Karpas-422 (cell line): Measurements from ENCODE around the gene ATG10. TPM values are rescaled to one million over a fixed set of nuclear protein-coding genes. Genes with fewer than 3 reads are reported as not detected.

ENCODE experiments used
- DNase-seq: peaks from one replicate; pipeline ENCODE4 v3.0.0-alpha.2; 2015
- H2AFZ ChIP-seq: fragments of 200-600 bp; sonication (generic); 2 replicates; pipeline ENCODE4 v1.6.1; 2014; ENCODE audit warnings: antibody characterized with exemption, low read length, mixed read lengths
- H3K27ac ChIP-seq: fragments of 200-600 bp; sonication (generic); 2 replicates; pipeline ENCODE4 v1.5.1; 2014; ENCODE audit warnings: mild to moderate bottlenecking, low read length, moderate library complexity
- H3K27me3 ChIP-seq: fragments of 200-600 bp; sonication (generic); 2 replicates; pipeline ENCODE4 v1.6.1; 2014; ENCODE audit warnings: low read length, mixed read lengths
- H3K36me3 ChIP-seq: fragments of 200-600 bp; sonication (generic); 2 replicates; pipeline ENCODE4 v1.6.1; 2014; ENCODE audit warnings: low read length, mixed read lengths; ENCODE audit not compliant: insufficient read depth
- H3K4me1 ChIP-seq: fragments of 200-600 bp; sonication (generic); 2 replicates; pipeline ENCODE4 v1.6.1; 2014; ENCODE audit warnings: mild to moderate bottlenecking, low read length, mixed read lengths
- H3K4me2 ChIP-seq: fragments of 200-600 bp; sonication (generic); 2 replicates; pipeline ENCODE4 v1.6.1; 2014; ENCODE audit warnings: low read length, low read depth, mild to moderate bottlenecking; ENCODE audit not compliant: poor library complexity, severe bottlenecking
- H3K4me3 ChIP-seq: fragments of 200-600 bp; sonication (generic); 2 replicates; pipeline ENCODE4 v1.5.1; 2014; ENCODE audit warnings: mild to moderate bottlenecking, antibody characterized with exemption, low read length, mixed read lengths
- H3K79me2 ChIP-seq: fragments of 200-600 bp; sonication (generic); 2 replicates; pipeline ENCODE4 v1.6.1; 2014; ENCODE audit warnings: mild to moderate bottlenecking, low read length, mixed read lengths
- H3K9ac ChIP-seq: fragments of 200-600 bp; sonication (generic); 2 replicates; pipeline ENCODE4 v1.6.0; 2014; ENCODE audit warnings: low read length
- H3K9me2 ChIP-seq: fragments of 200-600 bp; sonication (generic), shearing (Covaris generic); replicated peaks from 2 replicates; pipeline ENCODE4 v1.6.0; 2014; ENCODE audit warnings: mild to moderate bottlenecking, low read length, moderate library complexity; ENCODE audit not compliant: insufficient read depth
- H3K9me3 ChIP-seq: fragments of 300-700, 200-600 bp; sonication (generic); 2 replicates; pipeline ENCODE4 v1.6.1; 2014; ENCODE audit warnings: low read length, mixed read lengths
- H4K20me1 ChIP-seq: fragments of 200-600 bp; sonication (generic); 2 replicates; pipeline ENCODE4 v1.6.1; 2014; ENCODE audit warnings: mild to moderate bottlenecking, antibody characterized with exemption, low read length, low read depth; ENCODE audit not compliant: insufficient read depth
- total RNA-seq: library from RNA; depleted of rRNA; stranded (reverse); fragments of >200 nt; shearing (Covaris generic); gene quantifications from 2 replicates; pipeline ENCODE4 v1.2.3, GENCODE V29; 2014; ENCODE audit warnings: low replicate concordance; rRNA removed

Gene ATG10
- total RNA-seq = 15.4 and 16.8 TPM in 2 replicates

DNA sequence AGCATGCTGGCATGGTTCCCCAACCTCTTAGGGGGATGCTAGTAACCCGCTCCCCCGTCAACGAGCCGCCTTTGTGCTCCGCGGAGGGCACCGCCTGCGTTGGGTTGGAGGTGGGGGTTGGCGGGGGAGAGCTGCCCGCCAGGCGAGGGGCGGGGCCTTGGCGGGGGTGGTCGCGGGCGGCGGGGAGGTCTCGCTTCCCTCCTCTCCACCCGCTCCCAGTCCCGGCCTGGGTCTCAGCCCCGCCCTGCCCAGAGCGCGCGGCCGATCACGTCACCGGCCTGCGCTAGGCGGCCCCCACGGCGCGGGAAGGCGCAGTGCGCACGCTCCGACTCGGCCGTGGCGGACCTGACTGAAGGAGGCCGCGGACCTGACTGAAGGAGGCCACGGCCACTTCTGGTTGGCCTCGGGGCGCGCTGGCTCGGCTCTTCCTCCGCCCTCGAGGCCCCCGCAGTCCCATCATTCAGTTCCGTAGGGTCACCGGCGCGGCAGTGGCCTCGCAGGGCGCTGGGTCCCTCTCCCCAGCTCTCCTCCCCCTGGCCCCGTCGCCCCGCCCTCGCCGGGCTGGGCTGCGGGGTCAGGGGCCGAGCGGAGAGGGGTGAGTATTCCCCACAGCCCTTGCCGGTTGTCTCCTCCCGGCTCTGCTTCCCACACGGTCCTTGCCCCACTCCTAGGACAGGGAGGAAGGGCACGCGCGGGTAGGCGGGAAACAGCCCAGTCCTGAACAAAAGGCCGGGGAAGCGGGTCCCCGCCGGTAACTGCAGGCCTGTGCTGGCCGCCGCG lies at the start of gene ATG10:
Gene ATG10, plus strand, starts transcription at position 312 of the 780 bp plus-strand sequence. CDS start 15,548 bp downstream, outside the sequence.
- Histone ChIP-seq H3K4me3 (peak within 1 kb of the TSS; percentile 90), H3K9me2 (no peaks in the 10 kb centered on the region), H3K36me3 (peaks cover 6% of the 10 kb centered on the region)

DNA sequence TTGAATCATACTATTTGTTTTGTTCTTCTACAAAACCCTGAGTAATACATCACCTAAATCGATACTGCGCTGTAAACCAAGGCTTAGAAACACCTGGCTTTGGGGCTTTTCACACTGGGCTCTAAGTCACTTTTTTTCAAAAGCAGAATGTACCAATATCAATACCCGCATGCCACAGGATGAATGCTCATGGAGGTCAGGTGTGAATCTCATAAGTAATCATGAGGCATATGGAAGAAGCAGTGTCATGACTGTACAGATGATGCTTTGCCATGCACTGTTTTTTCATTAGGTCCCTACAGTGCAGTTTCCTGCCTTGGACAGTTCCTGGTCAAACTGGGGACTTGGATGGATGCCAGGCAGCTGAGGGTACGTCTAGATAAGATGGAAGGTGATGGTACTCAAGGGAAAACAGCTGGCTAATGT lies 49.0 kb upstream of the ATG10 start:
- Histone ChIP-seq H3K36me3 (no peaks in the 10 kb centered on the region), H3K9me3 (no peaks in the 10 kb centered on the region), H3K9ac (no peak overlapping the region), H3K27ac (no peak overlapping the region), H3K79me2 (no peaks in the 10 kb centered on the region), H3K9me2 (no peaks in the 10 kb centered on the region), H4K20me1 (no peaks in the 10 kb centered on the region), H3K27me3 (no peaks in the 10 kb centered on the region), H2AFZ (no peak overlapping the region), H3K4me3 (no peak overlapping the region), H3K4me2 (no peak overlapping the region), H3K4me1 (peaks cover 2% of the 10 kb centered on the region; the same call in 1 of the 2 replicates)
- no peak for DNase-seq

More for the DNA sequence above, at the start of gene ATG10:
- H2AFZ ChIP-seq = peak within 1 kb of the TSS; percentile 78; the same call in 1 of the 2 replicates
- peaks cover 45% of the 10 kb centered on the region for H3K79me2 ChIP-seq
- H3K4me1 ChIP-seq = peaks cover 29% of the 10 kb centered on the region
- H3K27me3 ChIP-seq = no peaks in the 10 kb centered on the region
- H3K4me2 ChIP-seq = peak within 1 kb of the TSS; percentile 99
- peak within 1 kb of the TSS; percentile 76 for H3K27ac ChIP-seq
- peak within 1 kb of the TSS; percentile 87 for H3K9ac ChIP-seq
- H4K20me1 ChIP-seq = no peaks in the 10 kb centered on the region
- no peaks in the 10 kb centered on the region for H3K9me3 ChIP-seq
- DNase-seq = peak; percentile 97

DNA sequence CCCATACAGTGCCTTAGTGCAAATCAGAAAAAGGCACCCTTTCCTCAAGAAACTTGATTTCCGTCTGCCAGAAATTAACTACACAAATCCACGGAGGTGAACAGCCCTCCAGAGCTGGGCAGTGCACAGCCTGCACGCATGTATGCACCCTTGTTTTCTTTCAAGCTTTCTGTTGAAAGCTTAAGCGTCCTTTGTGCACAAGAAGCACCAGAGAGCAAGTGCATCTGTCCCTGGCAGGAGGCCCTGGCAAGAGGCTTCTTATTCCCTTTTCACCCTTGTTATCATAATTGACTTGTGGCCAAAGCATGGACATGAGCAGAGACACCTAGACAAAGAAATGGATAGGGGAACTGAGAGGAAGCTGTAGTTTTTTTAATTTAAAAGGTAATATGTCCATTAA lies 47.4 kb upstream of the ATG10 start:
- H3K9me3 ChIP-seq = no peaks in the 10 kb centered on the region
- no peaks in the 10 kb centered on the region for H3K36me3 ChIP-seq
- H3K4me2 ChIP-seq = no peak overlapping the region
- peaks cover 6% of the 10 kb centered on the region for H3K4me1 ChIP-seq
- H3K27me3 ChIP-seq = no peaks in the 10 kb centered on the region
- H3K27ac ChIP-seq = no peak overlapping the region
- no peaks in the 10 kb centered on the region for H4K20me1 ChIP-seq
- H3K4me3 ChIP-seq = no peak overlapping the region
- no peak for DNase-seq
- no peaks in the 10 kb centered on the region for H3K9me2 ChIP-seq
- no peaks in the 10 kb centered on the region for H3K79me2 ChIP-seq
- no peak overlapping the region for H2AFZ ChIP-seq
- no peak overlapping the region for H3K9ac ChIP-seq

DNA sequence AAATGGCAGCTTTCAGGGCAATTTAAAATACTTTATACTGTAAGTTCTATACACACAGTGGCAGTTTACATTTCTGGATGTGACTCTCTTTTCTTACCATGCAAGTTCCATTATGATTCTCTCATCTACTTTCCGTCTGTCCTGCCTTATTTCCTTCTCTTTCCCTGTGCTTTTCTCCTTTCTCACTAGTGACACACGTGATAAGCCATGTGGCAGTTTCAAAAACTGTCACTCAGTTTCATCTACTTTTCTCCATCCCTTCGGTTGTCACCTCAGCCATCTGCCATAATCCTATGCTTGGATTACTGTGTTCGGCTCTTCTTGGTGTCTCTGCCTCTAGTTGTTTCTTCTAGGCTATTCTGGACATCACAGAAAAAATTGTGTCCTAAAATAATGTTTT lies 46.8 kb upstream of the ATG10 start:
- no peak overlapping the region for H3K27ac ChIP-seq
- H3K27me3 ChIP-seq = no peaks in the 10 kb centered on the region
- no peak overlapping the region for H3K4me2 ChIP-seq
- no peaks in the 10 kb centered on the region for H3K36me3 ChIP-seq
- no peaks in the 10 kb centered on the region for H3K79me2 ChIP-seq
- no peak overlapping the region for H3K4me3 ChIP-seq
- no peaks in the 10 kb centered on the region for H4K20me1 ChIP-seq
- H3K9ac ChIP-seq = no peak overlapping the region
- no peak for DNase-seq
- H2AFZ ChIP-seq = 0 out of 2 replicates have a peak overlapping the region, but pooled peaks have one; percentile 5
- peaks cover 7% of the 10 kb centered on the region for H3K4me1 ChIP-seq
- no peaks in the 10 kb centered on the region for H3K9me2 ChIP-seq
- H3K9me3 ChIP-seq = no peaks in the 10 kb centered on the region

DNA sequence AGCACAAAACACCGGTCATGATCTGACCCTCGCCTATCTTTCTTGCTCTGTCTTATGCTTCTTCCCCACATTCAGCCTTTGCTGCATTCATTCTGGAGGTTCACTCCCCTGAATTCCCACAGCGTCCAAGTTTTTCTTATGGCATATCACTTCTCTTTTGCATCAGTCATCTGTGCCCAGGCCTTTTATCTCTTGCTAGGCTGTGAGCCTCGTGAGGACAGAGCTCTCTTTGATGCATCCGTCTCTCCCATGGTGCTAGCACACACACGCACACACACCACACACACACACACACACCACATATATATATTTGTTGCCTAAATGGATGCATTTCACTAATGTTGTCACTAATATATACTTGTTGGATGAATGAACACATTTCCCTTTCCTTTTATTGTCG lies 45.8 kb upstream of the ATG10 start:
- Histone ChIP-seq H3K9ac (no peak overlapping the region), H2AFZ (no peak overlapping the region), H3K9me2 (no peaks in the 10 kb centered on the region), H3K4me2 (no peak overlapping the region), H3K79me2 (no peaks in the 10 kb centered on the region), H4K20me1 (no peaks in the 10 kb centered on the region), H3K4me3 (no peak overlapping the region), H3K27ac (no peak overlapping the region), H3K36me3 (no peaks in the 10 kb centered on the region), H3K9me3 (no peaks in the 10 kb centered on the region), H3K27me3 (no peaks in the 10 kb centered on the region), H3K4me1 (peaks cover 7% of the 10 kb centered on the region)
- DNase-seq = no peak

DNA sequence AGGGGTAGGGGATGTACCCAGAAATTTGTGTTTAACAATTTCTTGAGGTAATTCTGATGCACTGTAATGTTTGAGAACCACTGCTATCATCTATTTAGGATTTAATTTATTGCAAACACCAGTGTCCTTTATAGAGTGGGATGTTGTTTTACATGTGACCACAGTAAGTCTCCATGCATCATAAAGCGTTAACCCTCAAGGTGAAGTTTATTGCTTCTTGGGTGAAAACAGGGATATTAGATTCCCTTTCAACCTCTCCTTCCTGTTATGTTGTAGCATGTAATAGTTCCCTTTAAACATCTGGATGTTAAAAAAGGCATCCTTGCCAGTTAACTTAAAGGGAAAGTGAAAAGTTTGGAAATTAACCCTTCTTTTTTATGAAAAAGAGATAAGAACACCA lies 35.8 kb upstream of the ATG10 start:
- H3K9me2 ChIP-seq = no peaks in the 10 kb centered on the region
- H4K20me1 ChIP-seq = no peaks in the 10 kb centered on the region
- no peaks in the 10 kb centered on the region for H3K4me1 ChIP-seq
- H3K27me3 ChIP-seq = no peaks in the 10 kb centered on the region; the same call in 1 of the 2 replicates
- no peak overlapping the region for H2AFZ ChIP-seq
- H3K4me3 ChIP-seq = no peak overlapping the region
- no peak overlapping the region for H3K4me2 ChIP-seq
- no peaks in the 10 kb centered on the region for H3K36me3 ChIP-seq
- peaks cover 3% of the 10 kb centered on the region; the same call in 1 of the 2 replicates for H3K9me3 ChIP-seq
- no peak overlapping the region for H3K9ac ChIP-seq
- H3K27ac ChIP-seq = no peak overlapping the region
- no peaks in the 10 kb centered on the region for H3K79me2 ChIP-seq
- DNase-seq = no peak

DNA sequence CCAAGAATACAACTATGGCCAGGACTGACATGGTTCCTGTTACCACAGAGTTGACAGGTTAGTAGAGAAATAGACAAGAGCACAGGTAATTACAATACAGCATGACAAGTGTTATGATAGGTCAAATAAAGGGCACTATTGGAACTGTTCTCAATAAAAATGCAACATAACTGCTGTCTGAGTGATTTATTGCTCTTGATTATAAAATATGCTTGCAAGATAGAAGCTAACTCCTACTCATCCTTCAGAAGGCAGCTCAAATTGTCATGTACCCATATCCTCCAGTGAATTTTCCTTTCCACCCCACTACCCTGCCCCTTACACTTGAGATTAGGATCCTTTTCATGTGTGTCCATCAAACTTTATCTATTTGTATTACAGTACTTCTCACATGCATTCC lies 35.1 kb upstream of the ATG10 start:
- H3K4me3 ChIP-seq = no peak overlapping the region
- no peak overlapping the region for H3K4me2 ChIP-seq
- H3K9me3 ChIP-seq = peaks cover 6% of the 10 kb centered on the region; the same call in 1 of the 2 replicates
- H3K36me3 ChIP-seq = no peaks in the 10 kb centered on the region
- H3K9ac ChIP-seq = no peak overlapping the region
- H3K4me1 ChIP-seq = no peaks in the 10 kb centered on the region
- H3K27me3 ChIP-seq = no peaks in the 10 kb centered on the region; the same call in 1 of the 2 replicates
- H3K27ac ChIP-seq = no peak overlapping the region
- no peak overlapping the region for H2AFZ ChIP-seq
- peak; percentile 38 for DNase-seq
- H3K9me2 ChIP-seq = no peaks in the 10 kb centered on the region
- H3K79me2 ChIP-seq = no peaks in the 10 kb centered on the region
- no peaks in the 10 kb centered on the region for H4K20me1 ChIP-seq

DNA sequence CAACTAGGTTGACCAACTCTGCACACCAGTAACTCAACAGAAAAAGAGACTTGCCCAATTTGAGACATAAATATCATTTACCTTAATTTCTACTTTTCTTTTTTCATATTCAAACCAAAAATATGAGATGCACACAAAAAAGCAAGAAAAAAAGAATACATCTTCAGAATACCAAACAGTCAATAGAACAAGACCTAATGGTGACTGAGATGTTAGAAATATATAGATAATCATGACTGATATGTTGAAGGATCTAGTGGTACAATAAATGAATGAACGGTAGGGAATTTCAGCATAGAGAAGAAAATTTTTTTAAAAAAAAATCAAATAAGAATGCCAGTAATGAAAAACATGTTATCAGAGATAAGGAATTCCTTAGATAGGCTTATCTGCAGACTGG lies 29.1 kb upstream of the ATG10 start:
- H3K4me1 ChIP-seq = no peaks in the 10 kb centered on the region
- no peak overlapping the region for H3K9ac ChIP-seq
- H2AFZ ChIP-seq = no peak overlapping the region
- H3K36me3 ChIP-seq = no peaks in the 10 kb centered on the region
- no peaks in the 10 kb centered on the region for H3K79me2 ChIP-seq
- H3K9me3 ChIP-seq = peaks cover 12% of the 10 kb centered on the region; the same call in 1 of the 2 replicates
- H3K27me3 ChIP-seq = no peaks in the 10 kb centered on the region
- no peaks in the 10 kb centered on the region for H3K9me2 ChIP-seq
- H3K27ac ChIP-seq = no peak overlapping the region
- H3K4me3 ChIP-seq = no peak overlapping the region
- no peaks in the 10 kb centered on the region for H4K20me1 ChIP-seq
- DNase-seq = no peak
- H3K4me2 ChIP-seq = no peak overlapping the region
